ENCODE measurements around the gene ACOXL. TPM values are rescaled to one million over a fixed set of nuclear protein-coding genes. Genes with fewer than 3 reads are reported as not detected.

Gene ACOXL
- total and polyA plus RNA-seq, 4 donors: 4.4 to 32.8 (median 12.2) TPM

GRCh38 chr2:110790907-110791306, 58.5 kb downstream of the ACOXL start:
- ATAC-seq (ENCODE audit: insufficient read depth, low FRiP score) (no peak), DNase-seq (no peak)
- Histone ChIP-seq H3K27me3 (ENCODE audit: control insufficient read depth in 3 of 3, insufficient read depth in 3 of 3, low read length in 2 of 3) (peaks cover 0 to 4% (median 0%) of the 10 kb centered on the region in 3 donors), H3K27ac (ENCODE audit: low read depth in 1 of 2, low read length in 1 of 2) (no peak overlapping the region), H3K4me3 (no peak overlapping the region), H3K4me1 (ENCODE audit: control insufficient read depth in 5 of 5, insufficient read depth in 5 of 5, low read length in 5 of 5) (peaks cover 0 to 4% (median 0%) of the 10 kb centered on the region in 5 donors), H3K36me3 (ENCODE audit: control insufficient read depth in 4 of 4, insufficient read depth in 4 of 4, low read length in 4 of 4) (peaks cover 0 to 1% (median 0%) of the 10 kb centered on the region in 4 donors), H3K9me3 (ENCODE audit: control insufficient read depth in 4 of 4, insufficient read depth in 3 of 4, low read length in 3 of 4) (peaks cover 0 to 2% (median 0%) of the 10 kb centered on the region in 4 donors), H3K9ac (ENCODE audit: insufficient read depth in 1 of 2, low read length in 2 of 2) (no peak overlapping the region)
- TF ChIP-seq, protein P1, sequence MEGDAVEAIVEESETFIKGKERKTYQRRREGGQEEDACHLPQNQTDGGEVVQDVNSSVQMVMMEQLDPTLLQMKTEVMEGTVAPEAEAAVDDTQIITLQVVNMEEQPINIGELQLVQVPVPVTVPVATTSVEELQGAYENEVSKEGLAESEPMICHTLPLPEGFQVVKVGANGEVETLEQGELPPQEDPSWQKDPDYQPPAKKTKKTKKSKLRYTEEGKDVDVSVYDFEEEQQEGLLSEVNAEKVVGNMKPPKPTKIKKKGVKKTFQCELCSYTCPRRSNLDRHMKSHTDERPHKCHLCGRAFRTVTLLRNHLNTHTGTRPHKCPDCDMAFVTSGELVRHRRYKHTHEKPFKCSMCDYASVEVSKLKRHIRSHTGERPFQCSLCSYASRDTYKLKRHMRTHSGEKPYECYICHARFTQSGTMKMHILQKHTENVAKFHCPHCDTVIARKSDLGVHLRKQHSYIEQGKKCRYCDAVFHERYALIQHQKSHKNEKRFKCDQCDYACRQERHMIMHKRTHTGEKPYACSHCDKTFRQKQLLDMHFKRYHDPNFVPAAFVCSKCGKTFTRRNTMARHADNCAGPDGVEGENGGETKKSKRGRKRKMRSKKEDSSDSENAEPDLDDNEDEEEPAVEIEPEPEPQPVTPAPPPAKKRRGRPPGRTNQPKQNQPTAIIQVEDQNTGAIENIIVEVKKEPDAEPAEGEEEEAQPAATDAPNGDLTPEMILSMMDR (IDR thresholded peaks at IDR 0.05; ENCODE audit: control extremely low read depth, extremely low read depth): no peak

DNA sequence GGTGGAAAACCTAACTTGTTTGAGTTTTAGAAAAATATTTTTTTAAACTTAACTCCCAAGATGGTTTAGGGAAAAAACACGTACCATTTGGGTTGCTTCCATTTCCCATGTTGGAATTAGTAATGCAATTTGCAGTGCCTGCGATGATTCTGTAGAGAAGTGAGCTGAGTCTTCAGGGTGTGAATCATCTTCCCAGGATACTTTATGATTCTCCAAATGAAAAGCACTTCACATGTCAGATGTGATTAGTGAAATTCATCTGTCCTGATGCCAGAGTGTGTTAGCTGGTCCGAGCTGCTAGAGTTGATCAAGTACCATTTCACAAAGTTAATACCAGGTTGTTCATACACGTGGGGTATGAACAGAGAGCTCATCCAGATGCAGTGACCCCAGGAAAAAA, 59.1 kb downstream of the ACOXL start:
- H3K27ac ChIP-seq (ENCODE audit: low read depth in 1 of 2, low read length in 1 of 2): no peak overlapping the region
- H3K4me1 ChIP-seq (ENCODE audit: control insufficient read depth in 5 of 5, insufficient read depth in 5 of 5, low read length in 5 of 5): peaks cover 0 to 7% (median 3%) of the 10 kb centered on the region in 5 donors
- no peak for ATAC-seq (ENCODE audit: insufficient read depth, low FRiP score)
- H3K36me3 ChIP-seq (ENCODE audit: control insufficient read depth in 4 of 4, insufficient read depth in 4 of 4, low read length in 4 of 4): peaks cover 0 to under 1% (median 0%) of the 10 kb centered on the region in 4 donors
- peaks cover 0 to 4% (median 0%) of the 10 kb centered on the region in 3 donors for H3K27me3 ChIP-seq (ENCODE audit: control insufficient read depth in 3 of 3, insufficient read depth in 3 of 3, low read length in 2 of 3)
- H3K9ac ChIP-seq (ENCODE audit: insufficient read depth in 1 of 2, low read length in 2 of 2): no peak overlapping the region
- 87 to 91% methylated on average over 4 of the region's 4 CpGs for WGBS, 2 donors
- peaks cover 0 to 2% (median 0%) of the 10 kb centered on the region in 4 donors for H3K9me3 ChIP-seq (ENCODE audit: control insufficient read depth in 4 of 4, insufficient read depth in 3 of 4, low read length in 3 of 4)
- TF ChIP-seq, protein P1 (IDR thresholded peaks at IDR 0.05; ENCODE audit: control extremely low read depth, extremely low read depth): no peak
- H3K4me3 ChIP-seq: no peak overlapping the region
- no peak for DNase-seq

DNA sequence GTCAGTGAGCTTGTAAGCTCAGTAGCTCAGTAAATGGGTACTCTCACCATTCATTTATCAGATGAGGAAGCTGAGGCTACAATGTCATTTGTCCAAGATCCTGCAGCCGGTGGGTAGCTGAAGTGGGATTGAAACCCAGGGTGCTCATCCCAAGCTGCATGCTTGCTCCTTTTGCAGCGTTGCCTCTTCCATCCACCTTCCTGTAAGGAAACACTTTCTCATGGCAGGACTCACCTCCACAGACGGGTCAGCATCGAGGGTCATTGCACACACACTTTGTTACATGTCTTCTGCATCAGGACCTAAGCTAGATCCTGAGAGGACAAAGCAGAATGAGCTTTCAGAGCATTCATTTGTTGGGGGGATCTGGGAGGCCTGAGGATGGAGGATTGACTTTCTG, 60.7 kb downstream of the ACOXL start:
- DNase-seq: no peak
- WGBS, 2 donors: 85 to 94% methylated on average over 4 of the region's 4 CpGs

More for the DNA sequence above, 60.7 kb downstream of the ACOXL start:
- no peaks in the 10 kb centered on the region for H3K36me3 ChIP-seq (ENCODE audit: control insufficient read depth in 4 of 4, insufficient read depth in 4 of 4, low read length in 4 of 4)
- no peak overlapping the region for H3K9ac ChIP-seq (ENCODE audit: insufficient read depth in 1 of 2, low read length in 2 of 2)
- no peak overlapping the region for H3K27ac ChIP-seq (ENCODE audit: low read depth in 1 of 2, low read length in 1 of 2)
- H3K9me3 ChIP-seq (ENCODE audit: control insufficient read depth in 4 of 4, insufficient read depth in 3 of 4, low read length in 3 of 4): peaks cover 0 to 2% (median 0%) of the 10 kb centered on the region in 4 donors
- H3K4me3 ChIP-seq: no peak overlapping the region
- H3K4me1 ChIP-seq (ENCODE audit: control insufficient read depth in 5 of 5, insufficient read depth in 5 of 5, low read length in 5 of 5): peaks cover 0 to 17% (median 4%) of the 10 kb centered on the region in 5 donors
- TF ChIP-seq, protein P1 (IDR thresholded peaks at IDR 0.05; ENCODE audit: control extremely low read depth, extremely low read depth): no peak
- ATAC-seq (ENCODE audit: insufficient read depth, low FRiP score): no peak
- peaks cover 0 to 4% (median 0%) of the 10 kb centered on the region in 3 donors for H3K27me3 ChIP-seq (ENCODE audit: control insufficient read depth in 3 of 3, insufficient read depth in 3 of 3, low read length in 2 of 3)

Measured in lung (tissue), 12 donors.